Stimulated activated naive B cell treated with anti-CD40 and anti-IgM and Interleukin-4, amounts not matched to agents 10 μg/mL and 1 μg/mL and 100 μg/mL, for 72 hours (primary cell): ENCODE measurements around the gene PPP1R3D.
"Not testable (repeated sequence)": the region's sequence is repeated elsewhere in the genome, so short reads cannot be mapped to it uniquely, and the experiment has no call there.

Experiments
- ATAC-seq, 2 donors: fragments of 150-1000 bp; cut with Tn5 transposase; replicated peaks; 2 replicates each; pipeline ENCODE4 v1.10.0; 2021; ENCODE audit warnings: moderate library complexity in 1 of 2
- DNase-seq: peaks from one replicate; pipeline ENCODE4 v3.0.0; 2021
- H3K27ac Mint-ChIP-seq: one replicate; pipeline ENCODE4 v1.8.0; 2022; ENCODE audit warnings: mild to moderate bottlenecking, mixed read lengths
- H3K27me3 Mint-ChIP-seq, 2 donors: one replicate each; pipeline ENCODE4 v1.8.0; 2022; ENCODE audit warnings: mixed read lengths in 2 of 2
- H3K36me3 Mint-ChIP-seq, 2 donors: one replicate each; pipeline ENCODE4 v1.8.0; 2022; ENCODE audit warnings: mixed read lengths in 2 of 2, mild to moderate bottlenecking in 1 of 2
- H3K4me1 Mint-ChIP-seq, 2 donors: one replicate each; pipeline ENCODE4 v1.8.0; 2022; ENCODE audit warnings: mixed read lengths in 2 of 2, mild to moderate bottlenecking in 1 of 2
- H3K4me3 Mint-ChIP-seq, 2 donors: one replicate each; pipeline ENCODE4 v1.8.0; 2022; ENCODE audit warnings: mild to moderate bottlenecking in 2 of 2, mixed read lengths in 2 of 2, moderate library complexity in 1 of 2
- H3K9me3 Mint-ChIP-seq, 2 donors: one replicate each; pipeline ENCODE4 v1.8.0; 2022; ENCODE audit warnings: mixed read lengths in 2 of 2, mild to moderate bottlenecking in 1 of 2

Gene PPP1R3D

DNA sequence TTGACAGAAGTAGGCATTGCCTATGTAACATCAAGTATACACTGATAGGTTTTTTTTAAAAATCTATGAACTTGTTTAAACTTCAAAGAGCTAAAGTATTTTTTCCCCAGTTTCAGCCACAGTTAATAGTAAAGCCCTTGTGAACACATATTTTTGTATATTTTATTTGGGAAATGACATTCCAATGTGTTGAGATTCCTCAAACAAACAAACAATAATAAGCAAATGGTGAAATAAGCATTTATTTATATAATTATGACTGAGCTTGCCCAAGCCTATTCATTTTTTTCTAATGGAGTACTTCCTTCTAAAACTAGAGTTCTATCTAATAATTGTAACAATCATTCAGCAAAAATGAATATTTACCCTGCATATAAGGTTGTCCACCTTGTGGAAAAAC lies 19.2 kb downstream of the PPP1R3D start:
- no peak overlapping the region for H3K27ac Mint-ChIP-seq
- no peaks in the 10 kb centered on the region for H3K4me1 Mint-ChIP-seq
- no peak for ATAC-seq
- no peaks in the 10 kb centered on the region for H3K9me3 Mint-ChIP-seq
- H3K4me3 Mint-ChIP-seq = no peak overlapping the region
- H3K36me3 Mint-ChIP-seq = no peaks in the 10 kb centered on the region
- peaks cover 0 to 8% of the 10 kb centered on the region in 2 donors for H3K27me3 Mint-ChIP-seq
- DNase-seq = no peak

DNA sequence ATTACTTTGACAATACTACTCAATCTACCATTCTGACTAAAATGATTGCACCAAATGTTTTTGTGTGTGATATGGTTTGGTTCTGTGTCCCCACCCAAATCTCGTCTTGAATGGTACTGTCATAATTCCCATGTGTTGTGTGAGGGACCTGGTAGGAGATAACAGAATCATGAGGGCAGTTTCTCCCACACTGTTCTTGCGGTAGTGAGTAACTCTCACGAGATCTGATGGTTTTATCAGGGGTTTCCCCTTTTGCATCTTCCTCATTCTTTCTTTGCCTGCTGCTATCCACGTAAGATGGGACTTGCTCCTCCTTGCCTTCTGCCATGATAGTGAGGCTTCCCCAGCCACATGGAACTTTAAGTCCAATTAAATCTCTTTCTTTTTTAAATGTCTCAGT lies 27.5 kb downstream of the PPP1R3D start:
- peaks cover 0 to 5% of the 10 kb centered on the region in 2 donors for H3K36me3 Mint-ChIP-seq
- H3K4me3 Mint-ChIP-seq = no peak overlapping the region
- no peaks in the 10 kb centered on the region for H3K27me3 Mint-ChIP-seq
- H3K9me3 Mint-ChIP-seq = peaks cover 4% of the 10 kb centered on the region in 2 donors
- peak; percentile 8 for DNase-seq
- peak; percentile 59 to 65 for ATAC-seq
- H3K4me1 Mint-ChIP-seq = peaks cover 0 to 2% of the 10 kb centered on the region in 2 donors
- no peak overlapping the region for H3K27ac Mint-ChIP-seq

GRCh38 chr20:59911041-59911440 lies 29.1 kb downstream of the PPP1R3D start:
- no peak overlapping the region for H3K27ac Mint-ChIP-seq
- peaks cover 0 to 2% of the 10 kb centered on the region in 2 donors for H3K4me1 Mint-ChIP-seq
- ATAC-seq = no peak

GRCh38 chr20:59908855-59909254 lies 31.2 kb downstream of the PPP1R3D start:
- no peak for DNase-seq
- no peak for ATAC-seq
- Mint-ChIP-seq H3K27ac (no peak overlapping the region), H3K4me3 (no peak overlapping the region), H3K36me3 (peaks cover 0 to 5% of the 10 kb centered on the region in 2 donors), H3K4me1 (peaks cover 0 to 2% of the 10 kb centered on the region in 2 donors), H3K27me3 (peaks cover 0 to 3% of the 10 kb centered on the region in 2 donors), H3K9me3 (peaks cover 4% of the 10 kb centered on the region in 2 donors)

More at GRCh38 chr20:59911041-59911440, 29.1 kb downstream of the PPP1R3D start:
- no peak overlapping the region for H3K4me3 Mint-ChIP-seq
- DNase-seq = no peak
- peaks cover 0 to 5% of the 10 kb centered on the region in 2 donors for H3K36me3 Mint-ChIP-seq
- no peaks in the 10 kb centered on the region for H3K27me3 Mint-ChIP-seq
- peaks cover 4% of the 10 kb centered on the region in 2 donors for H3K9me3 Mint-ChIP-seq

DNA sequence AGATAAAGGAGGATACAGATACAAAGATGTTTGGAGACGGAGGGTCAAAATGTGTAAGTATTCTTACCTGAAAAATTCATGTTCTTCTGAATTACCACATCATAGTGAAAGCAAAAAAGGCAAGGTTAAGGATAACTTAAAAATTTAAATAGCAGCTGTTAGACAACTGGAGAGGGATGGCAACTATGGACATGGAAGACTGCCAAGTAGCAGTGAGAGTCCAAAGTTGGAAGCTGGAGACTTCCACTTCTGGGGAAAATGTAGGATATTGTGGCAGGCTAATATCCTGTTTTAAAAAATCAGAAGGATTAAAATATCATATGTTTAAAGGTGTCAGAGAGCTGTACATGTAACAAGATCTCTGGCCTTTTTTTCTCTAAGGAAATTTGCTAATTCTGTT lies 36.5 kb downstream of the PPP1R3D start:
- H3K27me3 Mint-ChIP-seq = peaks cover 6 to 7% of the 10 kb centered on the region in 2 donors
- H3K36me3 Mint-ChIP-seq = no peaks in the 10 kb centered on the region
- H3K4me1 Mint-ChIP-seq = no peaks in the 10 kb centered on the region
- no peak overlapping the region for H3K27ac Mint-ChIP-seq
- ATAC-seq = no peak
- DNase-seq = no peak
- no peak overlapping the region for H3K4me3 Mint-ChIP-seq
- H3K9me3 Mint-ChIP-seq = no peaks in the 10 kb centered on the region

GRCh38 chr20:59902470-59902869 lies 37.6 kb downstream of the PPP1R3D start:
- H3K4me3 Mint-ChIP-seq = no peak overlapping the region
- H3K27ac Mint-ChIP-seq = no peak overlapping the region
- peaks cover 0 to 3% of the 10 kb centered on the region in 2 donors for H3K36me3 Mint-ChIP-seq
- DNase-seq = no peak
- H3K4me1 Mint-ChIP-seq = no peaks in the 10 kb centered on the region
- no peaks in the 10 kb centered on the region for H3K9me3 Mint-ChIP-seq
- H3K27me3 Mint-ChIP-seq = peaks cover 7 to 8% of the 10 kb centered on the region in 2 donors
- no peak for ATAC-seq

DNA sequence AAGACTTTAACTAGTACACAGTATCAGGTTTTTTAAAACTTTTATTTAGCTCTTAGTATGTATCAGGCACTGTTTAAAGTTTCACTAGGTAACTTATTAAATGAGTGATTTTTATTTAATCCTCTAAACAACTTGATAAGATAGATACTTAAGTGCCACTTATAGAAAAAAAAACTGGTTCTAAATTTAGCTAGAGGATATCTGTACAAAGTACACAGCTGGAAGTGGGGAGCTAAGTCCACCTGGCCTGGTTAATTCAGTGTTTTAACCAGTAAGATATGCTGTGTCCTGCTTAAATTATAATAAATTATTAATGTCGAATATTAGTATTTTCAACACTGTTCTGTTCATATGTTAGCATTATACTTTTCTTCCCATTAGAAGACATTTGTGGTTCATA lies 44.2 kb downstream of the PPP1R3D start:
- Mint-ChIP-seq H3K27me3 (peaks cover 9 to 15% of the 10 kb centered on the region in 2 donors), H3K27ac (no peak overlapping the region), H3K4me3 (no peak overlapping the region), H3K4me1 (peaks cover 8 to 10% of the 10 kb centered on the region in 2 donors), H3K9me3 (no peaks in the 10 kb centered on the region), H3K36me3 (peaks cover 0 to 4% of the 10 kb centered on the region in 2 donors)
- DNase-seq = no peak
- ATAC-seq = no peak

DNA sequence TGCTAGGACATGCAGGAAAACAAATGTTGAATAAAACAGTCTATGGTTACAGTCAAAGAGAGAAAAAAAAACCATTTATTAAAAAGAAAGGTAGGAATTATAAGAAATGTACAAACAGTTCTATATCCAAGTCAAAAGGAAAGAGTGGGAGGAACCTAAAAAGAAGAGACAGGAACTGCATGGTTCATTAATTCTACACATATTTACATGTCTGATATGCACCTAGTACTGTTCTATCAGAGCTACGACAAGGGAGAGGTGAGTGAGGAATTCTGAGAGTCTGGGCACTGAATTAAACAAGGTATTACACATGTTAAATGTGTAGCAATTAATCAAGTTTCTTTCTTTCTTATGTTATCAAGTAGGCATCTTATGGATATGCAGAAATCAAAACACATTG lies 48.5 kb downstream of the PPP1R3D start:
- Mint-ChIP-seq H3K9me3 (peaks cover 0 to 4% of the 10 kb centered on the region in 2 donors), H3K36me3 (peaks cover 0 to 3% of the 10 kb centered on the region in 2 donors), H3K4me1 (peaks cover 8 to 14% of the 10 kb centered on the region in 2 donors), H3K27me3 (peaks cover 8 to 13% of the 10 kb centered on the region in 2 donors), H3K27ac (no peak overlapping the region), H3K4me3 (no peak overlapping the region)
- DNase-seq (no peak), ATAC-seq (peak in 1 of 2 donors; percentile 51)

DNA sequence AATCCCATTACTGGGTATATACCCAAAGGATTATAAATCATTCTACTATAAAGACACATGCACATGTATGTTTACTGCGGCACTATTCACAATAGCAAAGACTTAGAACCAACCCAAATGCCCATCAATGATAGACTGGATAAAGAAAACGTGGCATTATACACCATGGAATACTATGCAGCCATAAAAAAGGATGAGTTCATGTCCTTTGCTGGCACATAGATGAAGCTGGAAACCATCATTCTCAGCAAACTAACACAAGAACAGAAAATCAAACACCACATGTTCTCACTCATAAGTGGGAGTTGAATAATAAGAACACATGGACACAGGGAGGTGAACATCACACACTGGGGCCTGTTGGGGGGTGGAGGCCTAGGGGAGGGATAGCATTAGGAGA lies 50.1 kb downstream of the PPP1R3D start:
- not testable (repeated sequence) for H3K4me3 Mint-ChIP-seq, H3K27ac Mint-ChIP-seq, H3K9me3 Mint-ChIP-seq, ATAC-seq, DNase-seq, H3K36me3 Mint-ChIP-seq, H3K27me3 Mint-ChIP-seq
- peaks cover 8 to 14% of the 10 kb centered on the region in 2 donors for H3K4me1 Mint-ChIP-seq

- Mint-ChIP-seq H3K9me3 (peaks cover 0 to 4% of the 10 kb centered on the region in 2 donors), H3K4me1 (peaks cover 8 to 14% of the 10 kb centered on the region in 2 donors), H3K36me3 (peaks cover 0 to 3% of the 10 kb centered on the region in 2 donors), H3K27me3 (peaks cover 0 to 8% of the 10 kb centered on the region in 2 donors), H3K27ac (no peak overlapping the region), H3K4me3 (no peak overlapping the region)
- ATAC-seq (no peak), DNase-seq (no peak)
Observed at GRCh38 chr20:59888050-59888449, 52.1 kb downstream of the PPP1R3D start.
